CD4-positive, alpha-beta T cell (primary cell): ENCODE measurements around the gene PDF. TPM values are rescaled to one million over a fixed set of nuclear protein-coding genes. Genes with fewer than 3 reads are reported as not detected.

Experiments
- ATAC-seq: fragments of 200-7000 bp; cut with Tn5 transposase; one replicate; pipeline ENCODE4 v1.10.0; 2022; ENCODE audit warnings: mild to moderate bottlenecking; ENCODE audit not compliant: poor library complexity
- CTCF ChIA-PET: fragments of 350-600 bp; sonication (Branson Sonifier 250); formaldehyde crosslinking; loops from one replicate; lab custom pipeline; 2021; ENCODE audit warnings: antibody characterized with exemption, inconsistent platforms; lab: Charles Lee
- POLR2A ChIA-PET: fragments of 350-600 bp; sonication (Branson Sonifier 250); formaldehyde crosslinking; loops from one replicate; lab custom pipeline; 2021; ENCODE audit warnings: antibody characterized with exemption, inconsistent platforms; lab: Charles Lee
- DNase-seq, 14 experiments: peaks; one replicate each; pipeline ENCODE4 v3.0.0-alpha.2; 2013 to 2020; ENCODE audit warnings: mixed read lengths in 2 of 14
- H3K27ac ChIP-seq, 2 donors: one replicate each; pipeline versions ENCODE4 v1.5.1 to v1.7.0; 2013; ENCODE audit warnings: low read length in 2 of 2, low read depth in 1 of 2, mild to moderate bottlenecking in 1 of 2
- H3K27me3 ChIP-seq, 2 experiments: 1 replicate in 1 of 2; 2 replicates in 1 of 2; pipeline versions ENCODE4 v1.6.1 to v1.7.0; 2013; ENCODE audit warnings: low read length in 2 of 2, control low read depth in 1 of 2, mild to moderate bottlenecking in 1 of 2, moderate library complexity in 1 of 2; ENCODE audit not compliant: insufficient read depth in 2 of 2, control insufficient read depth in 1 of 2
- H3K36me3 ChIP-seq: one replicate; pipeline ENCODE4 v1.6.1; 2013; ENCODE audit warnings: low read length, control low read depth; ENCODE audit not compliant: insufficient read depth
- H3K4me1 ChIP-seq: one replicate; pipeline ENCODE4 v1.6.1; 2013; ENCODE audit warnings: low read length, control low read depth; ENCODE audit not compliant: insufficient read depth
- H3K4me3 ChIP-seq: one replicate; pipeline ENCODE4 v1.5.1; 2013; ENCODE audit warnings: mild to moderate bottlenecking, low read length, moderate library complexity
- H3K9me3 ChIP-seq, 2 experiments: 1 replicate in 1 of 2; 2 replicates in 1 of 2; pipeline versions ENCODE4 v1.6.1 to v1.7.0; 2013; ENCODE audit warnings: low read length in 2 of 2, mild to moderate bottlenecking in 2 of 2, control low read depth in 1 of 2, moderate library complexity in 1 of 2; ENCODE audit not compliant: control insufficient read depth in 1 of 2, insufficient read depth in 1 of 2
- H3K27ac Mint-ChIP-seq: one replicate; pipeline ENCODE4 v1.8.0; 2020; ENCODE audit warnings: mixed read lengths
- H3K27me3 Mint-ChIP-seq: one replicate; pipeline ENCODE4 v1.8.0; 2021; ENCODE audit warnings: mixed read lengths
- H3K36me3 Mint-ChIP-seq: one replicate; pipeline ENCODE4 v1.8.0; 2021; ENCODE audit warnings: low read depth, mixed read lengths
- H3K4me1 Mint-ChIP-seq: one replicate; pipeline ENCODE4 v1.8.0; 2021; ENCODE audit warnings: low read depth, mixed read lengths
- H3K4me3 Mint-ChIP-seq: one replicate; pipeline ENCODE4 v1.8.0; 2020; ENCODE audit warnings: mild to moderate bottlenecking, mixed read lengths
- H3K9me3 Mint-ChIP-seq: one replicate; pipeline ENCODE4 v1.8.0; 2020; ENCODE audit warnings: mixed read lengths
- CTCF ChIP-seq: fragments of 200-600 bp; IDR thresholded peaks from one replicate; pipeline ENCODE4 v1.8.0; 2022; ENCODE audit warnings: antibody characterized with exemption, mild to moderate bottlenecking
- intact Hi-C, 2 experiments: fragments of 100-400 bp; cut with DNase I in 1 of 2; cut with micrococcal nuclease in 1 of 2; formaldehyde crosslinking; loops; one replicate each; pipeline versions ENCODE4 v1.15.1 to v1.9.0; 2023 to 2025; cut with DNase I, micrococcal nuclease
- total RNA-seq, 174 experiments: library from RNA in 2 of 174; stranded (reverse) in 2 of 174; gene quantifications; one replicate each; pipeline ENCODE4 v1.2.3 and lab custom pipeline; 2021 to 2026

The PDF gene
- total RNA-seq, 2 experiments from 2014 or later = 2.8 to 2.9 TPM

DNA sequence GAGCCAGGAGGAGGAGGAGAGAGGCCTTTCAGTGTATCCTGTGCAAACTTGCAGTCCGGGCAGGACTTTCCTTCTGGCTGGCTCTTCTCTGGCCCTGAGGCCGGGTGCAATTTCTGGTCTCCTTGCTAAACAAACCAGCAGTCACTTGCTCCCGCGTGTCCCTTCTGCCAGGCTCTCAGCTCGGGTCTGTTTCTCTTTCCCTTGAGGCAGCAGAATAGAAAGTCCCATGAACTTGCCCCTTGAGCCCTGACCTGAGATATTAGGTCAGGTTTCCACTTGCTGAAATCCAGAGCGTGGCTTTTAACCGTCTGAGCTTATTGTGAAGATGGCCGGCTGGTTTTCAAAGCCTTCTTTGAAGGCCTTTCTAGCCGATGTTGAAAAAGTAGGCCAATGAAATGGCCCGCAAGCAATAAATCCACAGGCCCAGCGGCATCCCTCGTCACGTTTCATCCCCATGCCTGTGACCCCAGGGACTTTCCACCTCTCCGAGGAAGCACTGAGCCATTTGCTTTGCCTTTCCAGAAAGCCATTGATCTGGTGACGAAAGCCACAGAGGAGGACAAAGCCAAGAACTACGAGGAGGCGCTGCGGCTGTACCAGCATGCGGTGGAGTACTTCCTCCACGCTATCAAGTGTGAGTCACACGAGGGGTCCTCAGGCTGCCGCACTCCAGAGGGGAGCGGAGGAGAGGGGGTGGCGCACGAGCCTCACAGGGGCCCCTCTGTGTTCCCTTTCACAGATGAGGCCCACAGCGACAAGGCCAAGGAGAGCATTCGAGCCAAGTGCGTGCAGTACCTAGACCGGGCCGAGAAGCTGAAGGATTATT lies 14.7 kb downstream of the PDF start:
- H3K36me3 ChIP-seq = peaks cover 69% of the 10 kb centered on the region
- H3K4me3 ChIP-seq = no peak overlapping the region
- H3K36me3 Mint-ChIP-seq = peaks cover 62% of the 10 kb centered on the region
- peaks cover 29% of the 10 kb centered on the region for H3K4me1 Mint-ChIP-seq
- H3K27me3 ChIP-seq = no peaks in the 10 kb centered on the region
- H3K27me3 Mint-ChIP-seq = no peaks in the 10 kb centered on the region
- no peak for ATAC-seq
- DNase-seq = no peak
- peaks cover 31% of the 10 kb centered on the region for H3K4me1 ChIP-seq
- no peaks in the 10 kb centered on the region for H3K9me3 Mint-ChIP-seq
- H3K9me3 ChIP-seq = no peaks in the 10 kb centered on the region
- CTCF ChIA-PET = no interaction called here
- H3K27ac ChIP-seq = peak overlapping the region in 1 of 2 donors; percentile 13
- H3K27ac Mint-ChIP-seq = peak overlapping the region; percentile 33
- POLR2A ChIA-PET = interaction anchor here (2.3 kb wide), 1 partner anchor 14 kb away, joined by 8 read pairs; the partner anchor contains the start of gene PDF
- no peak overlapping the region for H3K4me3 Mint-ChIP-seq
- no peak for TF ChIP-seq CTCF
- intact Hi-C loops = no loop called here

DNA sequence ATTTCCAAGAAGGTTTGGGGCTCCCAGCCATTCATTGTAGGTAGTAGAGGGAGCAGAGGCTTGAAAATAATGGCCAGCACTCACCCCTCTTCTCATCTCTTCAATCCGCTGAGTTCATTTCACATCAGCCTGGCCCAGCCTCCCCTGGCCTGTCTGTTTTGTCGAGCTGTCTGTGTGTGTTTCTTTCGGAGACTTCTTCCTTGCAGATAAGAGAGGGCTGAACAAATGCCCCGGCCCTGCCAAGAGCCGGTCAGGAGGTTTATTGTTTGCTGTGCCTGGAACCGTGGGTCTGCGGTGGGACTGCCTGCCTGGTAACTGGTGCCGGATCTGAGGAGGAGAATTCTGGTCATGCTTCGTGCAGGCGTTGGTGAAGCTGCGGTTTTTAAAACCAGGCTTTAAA lies 15.9 kb downstream of the PDF start:
- peaks cover 57% of the 10 kb centered on the region for H3K36me3 Mint-ChIP-seq
- Histone ChIP-seq H3K27ac (no peak overlapping the region), H3K9me3 (no peaks in the 10 kb centered on the region), H3K4me1 (peaks cover 38% of the 10 kb centered on the region), H3K36me3 (peaks cover 57% of the 10 kb centered on the region), H3K4me3 (no peak overlapping the region), H3K27me3 (no peaks in the 10 kb centered on the region)
- TF ChIP-seq CTCF = no peak
- CTCF ChIA-PET = no interaction called here
- no peak overlapping the region for H3K4me3 Mint-ChIP-seq
- no peaks in the 10 kb centered on the region for H3K27me3 Mint-ChIP-seq
- no peak for ATAC-seq
- no peaks in the 10 kb centered on the region for H3K9me3 Mint-ChIP-seq
- intact Hi-C loops = loop anchor here in 1 of 2 experiments (5.0 kb wide), 1 partner anchor 113 kb away; no protein-coding TSS in a partner anchor
- no peak overlapping the region for H3K27ac Mint-ChIP-seq
- DNase-seq = no peak
- POLR2A ChIA-PET = interaction anchor here (0.6 to 2.3 kb wide), 2 partner anchors 13 to 15 kb away, joined by 3 to 8 read pairs; partner anchors contain the start of gene PDF
- peaks cover 34% of the 10 kb centered on the region for H3K4me1 Mint-ChIP-seq

- no peaks in the 10 kb centered on the region for H3K9me3 Mint-ChIP-seq
- Histone ChIP-seq H3K36me3 (peaks cover 46% of the 10 kb centered on the region), H3K27me3 (no peaks in the 10 kb centered on the region), H3K27ac (peak overlapping the region in 1 of 2 donors; percentile 7), H3K4me1 (peaks cover 38% of the 10 kb centered on the region), H3K4me3 (no peak overlapping the region), H3K9me3 (no peaks in the 10 kb centered on the region)
- peak overlapping the region; percentile 58 for H3K27ac Mint-ChIP-seq
- ChIA-PET CTCF (no interaction called here), POLR2A (interaction anchor here (1.4 to 2.0 kb wide), 2 partner anchors 15 to 17 kb away, joined by 4 to 6 read pairs; partner anchors contain the start of gene PDF)
- no peaks in the 10 kb centered on the region for H3K27me3 Mint-ChIP-seq
- H3K36me3 Mint-ChIP-seq = peaks cover 49% of the 10 kb centered on the region
- peak overlapping the region; percentile 89 for H3K4me3 Mint-ChIP-seq
- TF ChIP-seq CTCF = no peak
- intact Hi-C loops = loop anchor here in 1 of 2 experiments (1.0 to 5.0 kb wide), 2 partner anchors 12 to 114 kb away; no protein-coding TSS in a partner anchor
- DNase-seq (no peak), ATAC-seq (no peak)
- H3K4me1 Mint-ChIP-seq = peaks cover 34% of the 10 kb centered on the region
These were observed 16.9 kb downstream of the PDF start for GRCh38 chr16:69313469-69313868.
